Metanephros (tissue), 1 donor: ENCODE data around the gene PCDHA8. TPM values are rescaled to one million over a fixed set of nuclear protein-coding genes. Genes with fewer than 3 reads are reported as not detected.

Source experiments
- total RNA-seq: library from RNA; depleted of rRNA; stranded (reverse); fragments of >200 nt; gene quantifications from one replicate; pipeline ENCODE4 v1.2.3, GENCODE V29; 2014

The PCDHA8 gene
- total RNA-seq, 1 donor from 2014 or later: 0.41 TPM

Other genes starting within 250 kb of the PCDHA8 start
- gene CD14, start 208.0 kb upstream of the PCDHA8 start, total RNA-seq: 81.6 TPM
- 14.7 TPM for gene TMCO6, start 201.7 kb upstream of the PCDHA8 start, total RNA-seq
- 77.5 TPM for gene NDUFA2, start 193.6 kb upstream of the PCDHA8 start, total RNA-seq
- 74.9 TPM for gene IK, start 193.4 kb upstream of the PCDHA8 start, total RNA-seq
- gene WDR55, start 176.3 kb upstream of the PCDHA8 start, total RNA-seq: 17.6 TPM
- gene DND1, start 167.6 kb upstream of the PCDHA8 start, total RNA-seq: 0.76 TPM
- 37.0 TPM for gene HARS1, start 149.8 kb upstream of the PCDHA8 start, total RNA-seq
- gene HARS2, start 149.7 kb upstream of the PCDHA8 start, total RNA-seq: 31.9 TPM
- 26.0 TPM for gene ZMAT2, start 140.7 kb upstream of the PCDHA8 start, total RNA-seq
- 0.12 TPM for gene PCDHA1, start 55.0 kb upstream of the PCDHA8 start, total RNA-seq
- gene PCDHA2, start 46.3 kb upstream of the PCDHA8 start, total RNA-seq: 0.47 TPM
- gene PCDHA3, start 40.1 kb upstream of the PCDHA8 start, total RNA-seq: 0.64 TPM
- gene PCDHA4, start 34.1 kb upstream of the PCDHA8 start, total RNA-seq: 1.8 TPM
- 0.41 TPM for gene PCDHA5, start 19.6 kb upstream of the PCDHA8 start, total RNA-seq
- 0.88 TPM for gene PCDHA6, start 13.2 kb upstream of the PCDHA8 start, total RNA-seq
- gene PCDHA7, start 6.9 kb upstream of the PCDHA8 start, total RNA-seq: 0.58 TPM
- gene PCDHA9, start 7.2 kb downstream of the PCDHA8 start, total RNA-seq: 0.58 TPM
- gene PCDHA10, start 14.7 kb downstream of the PCDHA8 start, total RNA-seq: 1.2 TPM
- 0.82 TPM for gene PCDHA11, start 27.8 kb downstream of the PCDHA8 start, total RNA-seq
- gene PCDHA12, start 34.1 kb downstream of the PCDHA8 start, total RNA-seq: 0.35 TPM
- 0.88 TPM for gene PCDHA13, start 40.9 kb downstream of the PCDHA8 start, total RNA-seq
- gene PCDHAC1, start 85.1 kb downstream of the PCDHA8 start, total RNA-seq: 1.2 TPM
- 5.8 TPM for gene PCDHAC2, start 125.3 kb downstream of the PCDHA8 start, total RNA-seq
- gene PCDHB1, start 210.2 kb downstream of the PCDHA8 start, total RNA-seq: 0.18 TPM